HEK293T (cell line): ENCODE measurements around the gene DDX5.
"Not testable (repeated sequence)": the region's sequence is repeated elsewhere in the genome, so short reads cannot be mapped to it uniquely, and the experiment has no call there.

Experiments
- CTCF ChIA-PET: fragments of 350-600 bp; formaldehyde crosslinking; extraction: SDS; loops from one replicate; lab custom pipeline; 2021; ENCODE audit warnings: antibody characterized with exemption, inconsistent platforms; lab: Yijun Ruan, JAX
- POLR2A ChIA-PET: fragments of 350-600 bp; formaldehyde crosslinking; extraction: SDS; loops from one replicate; lab custom pipeline; 2020; ENCODE audit warnings: antibody characterized with exemption, inconsistent platforms; lab: Yijun Ruan, JAX
- DNase-seq: peaks from one replicate; pipeline ENCODE4 v3.0.0; 2012; ENCODE audit warnings: mixed read lengths; ENCODE audit errors: extremely low spot score
- ARNT ChIP-seq: fragments of 450-650 bp; IDR thresholded peaks from 2 replicates; pipeline ENCODE4 v1.6.1; 2017; ENCODE audit warnings: mild to moderate bottlenecking
- BHLHE40 ChIP-seq: fragments of 450-650 bp; IDR thresholded peaks from 2 replicates; pipeline ENCODE4 v1.6.1; 2016; ENCODE audit warnings: mild to moderate bottlenecking, moderate library complexity, borderline replicate concordance
- CTBP1 ChIP-seq: fragments of 450-650 bp; IDR thresholded peaks from 2 replicates; pipeline ENCODE4 v1.6.1; 2016; ENCODE audit warnings: borderline replicate concordance
- ELF4 ChIP-seq: fragments of 450-650 bp; IDR thresholded peaks from 2 replicates; pipeline ENCODE4 v1.6.1; 2017; ENCODE audit warnings: antibody characterized with exemption
- FOXA1 ChIP-seq: fragments of 450-650 bp; IDR thresholded peaks from 2 replicates; pipeline ENCODE4 v1.6.1; 2016; ENCODE audit warnings: mild to moderate bottlenecking
- FOXK2 ChIP-seq: fragments of 450-650 bp; IDR thresholded peaks from 2 replicates; pipeline ENCODE4 v1.6.1; 2016; ENCODE audit warnings: mild to moderate bottlenecking
- FOXM1 ChIP-seq: fragments of 450-650 bp; IDR thresholded peaks from 2 replicates; pipeline ENCODE4 v1.6.1; 2017; ENCODE audit warnings: mild to moderate bottlenecking, borderline replicate concordance
- HDGF ChIP-seq: fragments of 450-650 bp; IDR thresholded peaks from 2 replicates; pipeline ENCODE4 v1.6.1; 2017; ENCODE audit warnings: antibody characterized with exemption, borderline replicate concordance
- L3MBTL2 ChIP-seq: fragments of 450-650 bp; conservative IDR thresholded peaks from 2 replicates; pipeline ENCODE4 v1.6.1; 2016; ENCODE audit warnings: mild to moderate bottlenecking
- LEF1 ChIP-seq: fragments of 450-650 bp; IDR thresholded peaks from 2 replicates; pipeline ENCODE4 v1.6.1; 2017; ENCODE audit warnings: mild to moderate bottlenecking, borderline replicate concordance
- NFRKB ChIP-seq: fragments of 450-650 bp; IDR thresholded peaks from 2 replicates; pipeline ENCODE4 v1.6.1; 2016; ENCODE audit warnings: mild to moderate bottlenecking, moderate library complexity
- SP1 ChIP-seq: fragments of 450-650 bp; IDR thresholded peaks from 2 replicates; pipeline ENCODE4 v1.6.1; 2017
- SUZ12 ChIP-seq: fragments of 450-650 bp; IDR thresholded peaks from 2 replicates; pipeline ENCODE4 v1.6.1; 2016; ENCODE audit warnings: mild to moderate bottlenecking
- TARDBP ChIP-seq: fragments of 450-650 bp; IDR thresholded peaks from 2 replicates; pipeline ENCODE4 v1.6.1; 2016
- ZNF384 ChIP-seq: fragments of 450-650 bp; IDR thresholded peaks from 2 replicates; pipeline ENCODE4 v1.6.1; 2016
- TF ChIP-seq, protein P1 (sequence below): fragments of 450-650 bp; IDR thresholded peaks from 2 replicates; pipeline ENCODE4 v1.6.1; 2016

Gene DDX5

DNA sequence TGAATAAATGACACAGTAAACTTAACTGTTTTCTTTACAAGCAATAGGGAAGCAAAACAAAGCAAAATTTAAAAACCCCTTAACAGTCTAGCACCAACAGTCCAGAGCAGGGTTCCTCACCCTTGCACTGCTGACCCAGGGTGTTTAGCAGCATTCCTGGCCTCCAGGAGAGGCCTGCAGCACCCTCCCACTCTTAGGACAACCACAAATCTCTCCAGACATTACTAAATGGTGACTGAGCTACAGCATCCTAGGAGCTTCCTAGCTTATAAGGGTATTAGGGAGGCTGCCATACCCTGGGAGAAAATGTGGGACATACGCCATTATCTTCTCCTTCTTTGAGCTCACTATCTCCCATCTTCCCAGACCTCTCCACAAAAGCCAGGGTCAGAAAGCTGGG is 25.1 kb downstream of the DDX5 start:
- POLR2A ChIA-PET = interaction anchor here (1.4 kb wide), 1 partner anchor 25 kb away, joined by 8 read pairs; the partner anchor contains the start of genes CEP95 and DDX5
- DNase-seq = no peak
- CTCF ChIA-PET = interaction anchor here (1.6 kb wide), 1 partner anchor 10 kb away, joined by 14 read pairs; no protein-coding TSS in a partner anchor
- TF ChIP-seq LEF1 (no peak), ARNT (no peak), FOXM1 (no peak), SUZ12 (no peak), L3MBTL2 (no peak), FOXA1 (no peak), BHLHE40 (no peak), TARDBP (no peak), FOXK2 (no peak), HDGF (no peak), CTBP1 (no peak), ZNF384 (no peak), SP1 (no peak), NFRKB (no peak), ELF4 (no peak)
- TF ChIP-seq, protein P1, sequence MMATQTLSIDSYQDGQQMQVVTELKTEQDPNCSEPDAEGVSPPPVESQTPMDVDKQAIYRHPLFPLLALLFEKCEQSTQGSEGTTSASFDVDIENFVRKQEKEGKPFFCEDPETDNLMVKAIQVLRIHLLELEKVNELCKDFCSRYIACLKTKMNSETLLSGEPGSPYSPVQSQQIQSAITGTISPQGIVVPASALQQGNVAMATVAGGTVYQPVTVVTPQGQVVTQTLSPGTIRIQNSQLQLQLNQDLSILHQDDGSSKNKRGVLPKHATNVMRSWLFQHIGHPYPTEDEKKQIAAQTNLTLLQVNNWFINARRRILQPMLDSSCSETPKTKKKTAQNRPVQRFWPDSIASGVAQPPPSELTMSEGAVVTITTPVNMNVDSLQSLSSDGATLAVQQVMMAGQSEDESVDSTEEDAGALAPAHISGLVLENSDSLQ = no peak

DNA sequence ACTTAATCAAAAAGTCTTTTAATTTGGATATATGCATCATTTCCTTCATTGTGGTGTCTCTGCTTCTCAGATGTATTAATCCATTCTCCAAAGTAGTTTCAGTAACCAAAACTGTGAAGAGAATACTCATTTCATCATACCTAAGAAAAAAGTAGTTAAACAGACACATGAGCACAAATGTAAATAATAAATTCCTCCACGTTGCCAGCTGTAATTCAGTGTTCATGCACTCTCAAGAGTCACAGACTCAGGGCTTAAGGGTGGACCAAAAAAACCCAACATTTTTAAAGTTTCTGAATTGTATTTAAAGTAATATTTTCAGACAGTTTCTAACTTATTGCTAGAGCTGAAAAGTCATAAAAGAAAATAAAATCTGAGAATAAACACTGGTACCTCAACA is 28.2 kb downstream of the DDX5 start:
- ChIA-PET CTCF (interaction anchor here (1.0 to 1.4 kb wide), 2 partner anchors 15 to 19 kb away, joined by 4 to 5 read pairs; partner anchors contain the start of gene POLG2), POLR2A (interaction anchor here (1.1 kb wide), 1 partner anchor 29 kb away, joined by 3 read pairs; the partner anchor contains the start of genes CEP95 and DDX5)
- TF ChIP-seq L3MBTL2 (no peak), TARDBP (no peak), NFRKB (no peak), SP1 (no peak), ZNF384 (no peak), SUZ12 (no peak), FOXK2 (no peak), HDGF (no peak), ELF4 (no peak), CTBP1 (no peak), LEF1 (no peak), BHLHE40 (no peak), FOXA1 (no peak)
- TF ChIP-seq, protein P1 = no peak
- DNase-seq = no peak

DNA sequence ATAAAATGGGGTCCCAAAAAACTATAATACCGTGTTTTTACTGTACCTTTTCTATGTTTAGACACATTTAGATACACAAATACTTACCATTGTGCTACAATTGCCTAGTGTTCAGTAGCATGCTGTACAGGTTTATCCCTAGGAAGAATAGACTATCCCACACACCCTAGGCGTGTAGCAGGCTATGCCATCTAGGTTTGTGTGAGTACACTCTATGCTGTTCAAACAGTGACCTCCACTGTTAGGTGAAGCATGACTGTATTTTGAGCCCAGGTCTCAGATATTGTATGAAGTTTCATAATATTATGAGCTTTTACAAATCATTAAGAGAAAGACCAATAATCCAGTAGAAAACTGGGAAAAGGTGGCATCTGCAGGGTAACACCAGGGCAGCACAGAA is 33.5 kb downstream of the DDX5 start:
- no peak for TF ChIP-seq LEF1
- TF ChIP-seq HDGF = no peak
- TF ChIP-seq FOXA1 = no peak
- TF ChIP-seq FOXK2 = no peak
- no peak for TF ChIP-seq SP1
- no peak for TF ChIP-seq ELF4
- no peak for TF ChIP-seq CTBP1
- TF ChIP-seq TARDBP = no peak
- TF ChIP-seq L3MBTL2 = no peak
- TF ChIP-seq FOXM1 = no peak
- no peak for TF ChIP-seq NFRKB
- TF ChIP-seq ARNT = no peak
- TF ChIP-seq BHLHE40 = no peak
- no peak for TF ChIP-seq SUZ12
- TF ChIP-seq, protein P1 = no peak
- CTCF ChIA-PET = no interaction called here

DNA sequence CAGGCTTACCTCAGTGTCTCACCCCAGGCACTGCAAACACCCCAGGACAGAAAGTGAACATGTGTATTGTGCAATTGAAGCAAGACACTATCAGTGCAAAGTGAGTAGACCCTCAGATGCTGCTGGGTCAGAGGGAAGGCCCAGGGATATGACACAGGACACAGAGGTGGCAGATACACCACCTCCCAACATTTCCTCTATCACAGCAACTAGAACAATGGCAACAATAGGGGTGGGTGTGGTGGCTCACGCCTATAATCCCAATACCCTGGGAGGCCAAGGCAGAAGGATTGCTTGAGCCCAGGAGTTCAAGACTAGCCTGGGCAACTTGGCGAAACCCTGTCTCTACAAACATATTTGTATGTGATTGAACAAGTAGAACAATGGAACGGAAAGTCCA is 34.6 kb downstream of the DDX5 start:
- POLR2A ChIA-PET = no interaction called here
- CTCF ChIA-PET = no interaction called here
- no peak for DNase-seq
- TF ChIP-seq ZNF384 = no peak
- TF ChIP-seq NFRKB = no peak
- no peak for TF ChIP-seq SP1
- TF ChIP-seq TARDBP = no peak
- TF ChIP-seq FOXM1 = no peak
- TF ChIP-seq ELF4 = no peak
- no peak for TF ChIP-seq CTBP1
- no peak for TF ChIP-seq FOXA1
- TF ChIP-seq, protein P1 = no peak
- no peak for TF ChIP-seq FOXK2
- TF ChIP-seq SUZ12 = no peak
- TF ChIP-seq LEF1 = no peak
- no peak for TF ChIP-seq L3MBTL2
- TF ChIP-seq ARNT = no peak
- TF ChIP-seq BHLHE40 = no peak

More for the DNA sequence above, 33.5 kb downstream of the DDX5 start:
- POLR2A ChIA-PET = no interaction called here
- DNase-seq = no peak

DNA sequence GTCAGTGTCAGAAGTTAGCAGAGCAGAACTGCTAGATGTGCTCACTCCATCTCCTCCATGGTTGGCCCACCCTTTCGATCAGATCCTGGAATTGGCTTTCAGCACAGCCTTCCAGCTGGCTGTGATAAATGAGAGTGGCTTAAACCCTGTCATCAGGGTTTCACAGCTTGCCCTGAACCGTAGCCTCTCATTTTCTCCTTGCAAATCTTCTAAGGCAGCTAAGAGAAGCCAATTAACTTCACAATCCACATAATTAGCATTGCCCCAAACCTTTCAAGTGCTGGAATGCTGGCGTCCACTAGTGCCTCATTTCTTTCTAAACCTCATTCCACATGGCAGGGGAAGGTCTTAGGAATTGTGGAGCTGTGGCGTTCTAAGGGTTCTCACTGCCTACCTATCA is 35.5 kb downstream of the DDX5 start:
- ChIA-PET CTCF (no interaction called here), POLR2A (interaction anchor here (0.7 kb wide), 1 partner anchor 36 kb away, joined by 3 read pairs; the partner anchor contains the start of genes CEP95 and DDX5)
- no peak for TF ChIP-seq SP1

DNA sequence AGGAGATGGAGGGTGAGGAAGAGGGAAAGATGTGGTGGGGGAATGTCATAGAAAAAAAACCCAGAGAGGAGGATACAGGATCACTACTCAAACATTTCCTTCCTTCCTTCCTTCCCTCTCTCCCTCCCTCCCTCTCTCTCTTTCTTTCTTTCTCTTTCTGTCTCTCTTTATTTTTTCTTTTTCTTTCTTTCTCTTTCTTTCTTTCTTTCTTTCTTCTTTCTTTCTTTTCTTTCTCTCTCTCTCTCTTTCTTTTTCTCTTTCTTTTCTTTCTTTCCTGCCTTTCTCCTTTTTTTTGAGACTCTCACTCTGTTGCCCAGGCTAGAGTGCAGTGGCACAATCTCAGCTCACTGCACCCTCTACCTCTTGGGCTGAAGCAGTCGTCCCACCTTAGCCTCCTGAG is 39.3 kb downstream of the DDX5 start:
- POLR2A ChIA-PET, DNase-seq: not testable (repeated sequence)
- CTCF ChIA-PET = interaction anchor here (0.6 kb wide), 2 partner anchors 16 to 602 kb away, joined by 3 to 4 read pairs; no protein-coding TSS in a partner anchor

More for the DNA sequence above, 35.5 kb downstream of the DDX5 start:
- DNase-seq = no peak
